NCI-H146 treated with DMSO at 0.1 percent for 48 hours (cell line): ENCODE results near the gene RABGEF1.
A peak's percentile ranks its signal among the peaks of the same experiment; 100 is the strongest.
"Not testable (repeated sequence)": the region's sequence is repeated elsewhere in the genome, so short reads cannot be mapped to it uniquely, and the experiment has no call there.

Experiments used
- DNase-seq: peaks from one replicate; lab custom pipeline; 2025; ENCODE audit not compliant: unreplicated experiment; lab: John Stamatoyannopoulos, UW

The RABGEF1 gene

GRCh38 chr7:66807736-66808135, 67.2 kb downstream of the RABGEF1 start:
- DNase-seq: no peak

DNA sequence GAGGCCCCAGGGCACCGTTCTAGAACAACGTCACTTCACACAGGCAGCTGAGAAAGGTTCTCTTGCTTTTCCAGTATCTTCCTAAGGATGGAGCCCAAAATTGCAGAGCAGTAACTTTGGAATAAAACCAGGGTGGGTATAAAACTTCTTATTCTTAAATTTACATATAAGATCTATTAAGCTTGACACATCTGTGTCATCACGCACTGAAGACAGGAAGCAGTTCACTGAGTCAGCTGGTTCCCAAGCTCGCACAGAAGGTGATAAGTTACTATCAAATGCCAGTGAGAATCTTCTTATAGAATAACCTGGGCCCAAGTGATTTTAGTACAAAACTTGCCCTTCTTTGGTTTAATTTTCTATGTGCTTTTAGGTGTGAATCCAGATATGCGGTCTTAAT, 70.2 kb downstream of the RABGEF1 start:
- DNase-seq: no peak

- not testable (repeated sequence) for DNase-seq
These were observed 74.8 kb downstream of the RABGEF1 start for GRCh38 chr7:66815186-66815875.

GRCh38 chr7:66815951-66816350, 75.4 kb downstream of the RABGEF1 start:
- no peak for DNase-seq

DNA sequence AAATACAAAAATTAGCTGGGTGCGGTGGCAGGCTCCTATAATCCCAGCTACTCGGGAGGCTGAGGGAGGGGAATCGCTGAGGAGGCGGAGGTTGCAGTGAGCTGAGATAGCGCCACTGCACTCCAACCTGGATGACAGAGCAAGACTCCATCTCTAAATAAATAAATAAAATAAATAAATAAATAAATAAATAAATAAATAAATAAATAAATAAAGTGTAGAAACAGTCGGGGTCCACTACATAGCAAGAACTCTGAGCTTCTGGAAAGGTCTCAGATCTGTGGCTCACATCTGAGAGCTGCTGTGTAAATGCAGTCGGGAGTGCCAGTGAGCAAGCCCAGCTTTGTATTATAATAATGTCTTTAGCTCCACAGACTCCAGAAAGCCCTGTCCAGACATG, 76.1 kb downstream of the RABGEF1 start:
- DNase-seq: not testable (repeated sequence)

DNA sequence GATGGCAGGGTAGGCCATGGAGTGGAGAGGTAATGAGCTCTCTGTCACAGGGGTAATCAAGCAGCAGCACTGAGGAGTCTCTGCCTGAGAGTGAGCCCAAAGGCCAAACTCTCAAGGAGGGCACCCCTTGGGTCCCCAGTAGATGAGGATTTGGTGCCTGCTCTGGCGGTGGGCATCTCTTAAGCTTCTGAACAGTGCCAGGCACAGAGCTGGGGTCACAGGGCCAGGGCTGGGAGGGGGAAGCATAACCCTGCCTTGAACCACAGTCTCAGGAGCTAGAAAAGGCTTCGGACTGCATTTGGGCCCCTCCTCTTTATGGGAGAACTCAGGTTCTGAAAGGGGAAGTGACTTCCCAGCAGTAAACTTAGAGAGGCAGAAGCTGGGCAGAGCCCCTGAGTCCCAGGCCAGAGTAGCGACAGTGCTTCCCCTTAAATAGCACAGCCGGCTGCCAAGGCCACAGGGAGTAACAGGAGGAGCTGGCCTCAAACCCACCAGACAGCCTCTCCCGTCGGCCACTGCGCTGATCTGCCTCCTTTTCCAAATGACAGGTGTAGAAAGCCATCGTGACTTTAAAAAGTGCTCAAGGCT, 76.8 kb downstream of the RABGEF1 start:
- not testable (repeated sequence) for DNase-seq

GRCh38 chr7:66817956-66818355, 77.4 kb downstream of the RABGEF1 start:
- DNase-seq: not testable (repeated sequence)

DNA sequence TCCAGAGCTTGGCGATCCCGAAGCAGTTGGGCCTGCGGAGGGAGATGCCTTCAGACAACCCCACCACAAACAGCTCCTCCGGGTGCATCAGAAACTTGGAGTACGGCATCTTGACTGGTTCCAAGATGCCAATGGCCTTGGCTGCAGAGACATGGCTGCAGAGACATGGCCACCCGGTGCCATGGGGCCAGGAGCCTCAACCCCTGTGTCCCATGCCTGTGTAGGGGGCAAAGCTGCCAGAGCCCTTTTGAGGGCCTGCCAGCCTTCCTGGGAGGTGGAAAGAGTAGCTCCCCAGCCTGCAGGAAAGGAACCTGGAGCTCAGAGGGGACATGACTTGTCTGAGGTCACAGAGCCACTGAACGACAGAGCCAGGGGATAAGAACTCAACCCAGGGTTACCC, 83.5 kb downstream of the RABGEF1 start:
- no peak for DNase-seq

- peak; percentile 4 for DNase-seq
These were observed 85.0 kb downstream of the RABGEF1 start for GRCh38 chr7:66825538-66825937.

DNA sequence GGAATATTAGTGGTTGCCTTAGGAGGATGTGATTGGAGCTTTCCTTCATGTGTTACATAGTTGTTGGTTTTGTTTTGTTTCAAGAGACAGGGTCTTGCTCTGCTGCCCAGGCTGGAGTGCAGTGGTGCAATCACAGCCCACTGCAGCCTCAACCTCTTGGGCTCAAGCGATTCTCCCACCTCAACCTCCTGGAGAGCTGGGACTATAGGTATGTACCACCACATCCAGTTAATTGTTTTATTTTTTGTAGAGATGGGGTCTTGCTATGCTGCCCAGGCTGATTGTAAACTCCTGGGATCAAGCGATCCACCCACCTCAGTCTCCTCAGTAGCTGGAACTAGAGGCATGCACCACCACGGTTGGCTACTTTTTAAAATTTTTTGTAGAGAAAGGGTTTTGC, 86.1 kb downstream of the RABGEF1 start:
- DNase-seq: no peak

DNA sequence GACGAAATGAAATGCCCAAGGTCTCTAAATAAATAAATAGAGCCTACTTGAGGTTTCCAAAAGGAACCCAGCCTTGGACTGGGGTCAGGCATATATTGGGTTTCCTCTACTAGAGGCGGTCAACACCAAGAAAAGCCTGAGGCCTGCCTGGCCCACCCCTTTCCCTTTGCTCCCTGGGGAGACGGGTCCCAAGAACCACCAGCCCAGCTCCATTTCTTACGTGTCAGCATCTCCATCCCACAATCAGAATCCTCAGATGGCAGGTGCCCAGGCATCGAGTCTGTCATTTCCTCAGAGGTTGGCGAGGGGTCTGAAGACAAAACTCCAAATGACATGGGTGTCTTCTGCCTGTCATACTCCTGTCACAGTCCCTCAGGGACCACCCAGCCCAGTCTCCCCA, 90.4 kb downstream of the RABGEF1 start:
- DNase-seq: not testable (repeated sequence)

DNA sequence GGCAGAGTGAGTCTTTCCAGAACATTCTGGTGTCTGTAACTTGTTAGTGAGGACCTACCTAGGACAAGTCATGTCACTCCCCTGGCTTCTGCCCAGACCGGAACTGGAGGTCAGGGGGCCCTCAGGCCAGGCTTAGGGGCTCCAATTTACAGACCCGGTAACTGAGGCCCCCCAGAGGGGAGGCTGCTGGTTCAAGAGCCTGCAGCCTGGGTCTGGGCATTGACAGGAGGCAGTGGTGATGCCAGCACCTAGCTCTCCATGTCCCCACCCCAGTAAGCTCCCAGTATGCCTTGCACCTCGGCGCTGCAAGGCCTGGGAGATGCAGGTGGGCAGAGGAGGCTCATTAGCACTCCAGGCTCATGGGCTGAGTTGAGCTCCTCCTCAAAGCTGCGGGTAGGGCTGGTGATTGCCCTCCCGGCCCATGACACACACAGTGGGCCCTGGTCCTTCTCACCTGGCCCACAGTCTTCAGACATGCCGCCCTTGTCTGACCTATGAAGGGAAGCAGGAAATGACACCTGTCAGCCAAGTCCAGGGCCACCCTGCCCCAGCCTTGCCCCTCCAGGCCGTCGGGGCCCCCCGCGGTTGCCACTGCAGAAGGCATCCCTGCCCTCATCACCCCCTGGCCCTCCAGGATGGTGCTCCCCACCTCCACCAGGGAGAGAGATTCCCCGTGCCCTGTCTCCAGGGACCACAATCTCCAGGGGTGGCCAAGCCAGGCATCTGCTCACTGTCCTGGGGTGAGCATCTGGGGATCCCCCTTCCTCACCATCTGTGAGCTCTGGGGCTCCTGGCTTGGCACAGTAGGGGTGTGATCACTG, 92.2 kb downstream of the RABGEF1 start:
- DNase-seq: no peak

GRCh38 chr7:66837007-66837406, 96.5 kb downstream of the RABGEF1 start:
- DNase-seq: peak; percentile 12

- no peak for DNase-seq
These were observed 97.1 kb downstream of the RABGEF1 start for GRCh38 chr7:66837661-66838060.

DNA sequence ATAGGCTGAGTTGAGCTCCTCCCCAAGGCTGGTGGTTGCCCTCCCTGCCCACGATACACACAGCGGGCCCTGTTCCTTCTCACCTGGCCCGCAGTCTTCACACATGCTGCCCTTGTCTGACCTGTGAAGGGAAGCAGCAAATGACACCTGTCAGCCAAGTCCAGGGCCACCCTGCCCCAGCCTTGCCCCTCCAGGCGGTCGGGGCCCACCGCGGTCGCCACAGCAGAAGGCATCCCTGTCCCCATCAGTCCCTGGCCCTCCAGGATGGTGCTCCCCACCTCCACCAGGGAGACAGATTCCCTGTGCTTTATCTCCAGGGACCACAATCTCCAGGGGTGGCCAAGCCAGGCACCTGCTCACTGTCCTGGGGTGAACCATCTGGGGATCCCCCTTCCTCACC, 99.3 kb downstream of the RABGEF1 start:
- no peak for DNase-seq

DNA sequence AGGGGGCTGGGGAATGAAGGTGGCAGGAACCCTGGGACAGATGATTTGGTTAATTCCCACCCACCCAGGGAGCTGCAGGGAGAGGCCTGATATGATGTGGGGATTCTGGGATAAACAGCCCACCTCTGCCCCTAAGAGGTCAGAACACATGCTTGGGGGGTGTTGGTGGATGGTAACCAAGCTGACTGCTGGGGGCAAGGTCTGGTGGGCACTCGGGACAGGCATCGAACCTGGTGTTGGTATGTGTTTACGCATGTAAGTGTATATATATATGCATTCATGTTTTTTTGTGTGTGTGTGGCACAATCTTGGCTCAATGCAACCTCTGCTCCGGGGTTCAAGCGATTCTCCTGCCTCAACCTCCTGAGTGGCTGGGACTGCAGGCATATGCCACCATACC, 99.8 kb downstream of the RABGEF1 start:
- no peak for DNase-seq

GRCh38 chr7:66841898-66842297, 101.4 kb downstream of the RABGEF1 start:
- no peak for DNase-seq

GRCh38 chr7:66843492-66843891, 103.0 kb downstream of the RABGEF1 start:
- DNase-seq: not testable (repeated sequence)

DNA sequence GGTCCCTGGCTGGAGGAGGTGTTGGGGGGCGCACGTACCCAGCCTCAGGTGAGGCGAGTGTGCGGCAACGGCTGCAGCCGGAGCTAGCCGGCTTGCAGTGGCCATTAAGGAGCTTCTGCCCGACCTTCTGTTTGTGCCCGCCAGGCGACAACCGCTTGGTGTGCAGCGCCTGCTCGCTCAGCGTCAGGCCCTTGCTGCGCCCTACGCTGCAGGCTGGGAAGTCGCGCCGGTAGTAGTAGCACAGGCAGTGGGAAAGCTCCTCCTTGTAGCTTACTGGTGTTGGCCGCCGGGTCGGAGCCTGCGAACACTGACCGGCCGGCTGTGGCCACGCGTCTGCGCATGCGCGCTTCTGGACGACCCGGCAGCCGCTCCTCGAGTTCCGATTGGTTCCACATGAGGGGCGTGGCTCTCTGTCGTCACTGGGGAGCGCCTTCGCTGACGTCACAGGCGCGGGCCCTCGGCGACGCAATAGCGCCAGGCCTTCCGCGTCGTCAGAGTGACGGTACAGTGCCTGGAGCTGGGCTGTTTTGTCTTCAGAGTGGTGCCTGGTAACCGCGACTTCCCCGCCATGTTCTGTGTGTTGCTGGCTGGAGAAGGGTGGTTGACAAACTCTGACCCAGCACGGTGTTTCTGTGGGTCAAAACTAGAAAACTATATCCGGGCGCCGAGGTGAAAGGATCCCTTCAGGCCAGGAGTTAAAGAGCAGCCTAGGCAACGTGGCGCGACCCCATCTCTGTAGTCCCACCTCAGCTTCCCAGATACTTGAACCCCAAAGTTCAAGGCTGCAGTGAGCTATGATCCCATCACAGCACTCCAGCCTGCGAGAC, 104.2 kb downstream of the RABGEF1 start:
- DNase-seq: peak; percentile 94

- no peak for DNase-seq
These were observed 105.0 kb downstream of the RABGEF1 start for GRCh38 chr7:66845379-66846095.

GRCh38 chr7:66846096-66846445, 105.5 kb downstream of the RABGEF1 start:
- DNase-seq: not testable (repeated sequence)
